ENCODE results near the gene RAD51C. TPM values are rescaled to one million over a fixed set of nuclear protein-coding genes. Genes with fewer than 3 reads are reported as not detected.
"Not testable (repeated sequence)": the region's sequence is repeated elsewhere in the genome, so short reads cannot be mapped to it uniquely, and the experiment has no call there.

The RAD51C gene
- total RNA-seq: 38.5 TPM
- long read RNA-seq, transcript RAD51C-201 (9 exons, 2,591 nt): major isoform, 25 of 39 reads
- long read RNA-seq, partial matches to known transcripts: 4 of 39 reads
- long read RNA-seq, other reads (novel, unspliced or antisense): 6 of 39 reads

DNA sequence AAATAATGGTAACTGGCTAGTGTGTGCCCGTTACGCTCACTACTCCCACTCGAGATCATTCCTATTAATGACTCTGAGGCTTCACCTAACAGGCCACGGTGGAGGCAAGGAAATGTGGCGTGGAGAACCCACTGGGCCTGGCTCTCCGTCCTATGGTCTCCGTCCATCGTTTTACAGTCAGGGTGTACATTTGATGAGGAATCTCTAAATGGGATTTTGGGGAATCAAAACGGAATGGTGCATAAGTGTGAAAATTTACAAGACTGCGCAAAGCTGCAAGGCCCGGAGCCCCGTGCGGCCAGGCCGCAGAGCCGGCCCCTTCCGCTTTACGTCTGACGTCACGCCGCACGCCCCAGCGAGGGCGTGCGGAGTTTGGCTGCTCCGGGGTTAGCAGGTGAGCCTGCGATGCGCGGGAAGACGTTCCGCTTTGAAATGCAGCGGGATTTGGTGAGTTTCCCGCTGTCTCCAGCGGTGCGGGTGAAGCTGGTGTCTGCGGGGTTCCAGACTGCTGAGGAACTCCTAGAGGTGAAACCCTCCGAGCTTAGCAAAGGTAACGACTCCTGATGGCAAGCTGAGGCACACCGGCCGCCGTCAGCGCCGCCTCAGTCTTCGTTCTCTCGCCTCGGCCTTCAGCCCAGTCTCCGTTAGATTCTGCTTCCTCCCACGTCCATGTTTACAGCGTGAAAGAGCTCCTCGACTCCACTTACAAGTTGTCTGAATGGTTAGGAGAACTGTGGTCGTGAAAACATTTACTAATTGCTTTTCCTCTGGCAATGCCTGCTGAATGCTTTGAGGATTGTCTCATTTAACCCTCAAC lies at the start of gene RAD51C:
RAD51C (plus strand) TSS at position 364 of the 817 bp plus-strand sequence; CDS start at position 406, 42 bp downstream.
- ATAC-seq (ENCODE audit: poor library complexity) (peak; percentile 100), DNase-seq (peak; percentile 92)
- intact Hi-C loops (cut with DNase I): no loop called here

- DNase-seq: no peak
Observed at GRCh38 chr17:58643147-58643546, 49.3 kb upstream of the RAD51C start.

GRCh38 chr17:58648236-58648635 lies 44.2 kb upstream of the RAD51C start:
- ATAC-seq (ENCODE audit: poor library complexity): no peak
- no peak for DNase-seq
- intact Hi-C loops (cut with DNase I): no loop called here

More at GRCh38 chr17:58643147-58643546, 49.3 kb upstream of the RAD51C start:
- intact Hi-C loops (cut with DNase I): no loop called here
- ATAC-seq (ENCODE audit: poor library complexity): no peak

- ATAC-seq (ENCODE audit: poor library complexity): peak; percentile 3
- intact Hi-C loops (cut with DNase I); DNase-seq: not testable (repeated sequence)
Observed at GRCh38 chr17:58657962-58658803, 34.2 kb upstream of the RAD51C start.

GRCh38 chr17:58658804-58659713 lies 33.3 kb upstream of the RAD51C start:
- ATAC-seq (ENCODE audit: poor library complexity) (peak; percentile 98), DNase-seq (peak; percentile 49)
- intact Hi-C loops (cut with DNase I): no loop called here

GRCh38 chr17:58659714-58660084 lies 32.7 kb upstream of the RAD51C start:
- intact Hi-C loops (cut with DNase I); DNase-seq; ATAC-seq (ENCODE audit: poor library complexity): not testable (repeated sequence)

GRCh38 chr17:58660621-58661020 lies 31.8 kb upstream of the RAD51C start:
- no peak for DNase-seq
- no peak for ATAC-seq (ENCODE audit: poor library complexity)
- intact Hi-C loops (cut with DNase I): no loop called here

GRCh38 chr17:58661499-58661898 lies 30.9 kb upstream of the RAD51C start:
- DNase-seq (no peak), ATAC-seq (ENCODE audit: poor library complexity) (no peak)
- intact Hi-C loops (cut with DNase I): no loop called here

DNA sequence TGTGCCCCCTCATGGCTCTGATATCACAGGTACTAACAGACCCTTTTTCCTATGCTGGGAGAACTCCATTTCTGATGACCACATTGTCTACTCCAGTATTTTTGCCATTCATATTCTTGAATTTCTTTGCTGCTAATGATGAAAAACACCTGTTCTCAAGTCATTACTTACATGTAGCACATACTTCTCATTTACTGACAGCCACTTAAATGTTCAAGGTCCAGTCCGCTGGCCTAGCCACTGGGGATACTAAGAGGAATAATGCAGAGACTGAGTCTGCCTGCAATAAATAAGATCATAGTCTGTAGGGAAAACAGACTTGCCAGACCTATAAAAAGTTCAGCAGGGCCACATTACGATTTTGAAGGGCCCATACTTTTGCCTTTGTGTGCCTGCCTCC lies 28.1 kb upstream of the RAD51C start:
- ATAC-seq (ENCODE audit: poor library complexity) (no peak), DNase-seq (no peak)
- intact Hi-C loops (cut with DNase I): no loop called here

DNA sequence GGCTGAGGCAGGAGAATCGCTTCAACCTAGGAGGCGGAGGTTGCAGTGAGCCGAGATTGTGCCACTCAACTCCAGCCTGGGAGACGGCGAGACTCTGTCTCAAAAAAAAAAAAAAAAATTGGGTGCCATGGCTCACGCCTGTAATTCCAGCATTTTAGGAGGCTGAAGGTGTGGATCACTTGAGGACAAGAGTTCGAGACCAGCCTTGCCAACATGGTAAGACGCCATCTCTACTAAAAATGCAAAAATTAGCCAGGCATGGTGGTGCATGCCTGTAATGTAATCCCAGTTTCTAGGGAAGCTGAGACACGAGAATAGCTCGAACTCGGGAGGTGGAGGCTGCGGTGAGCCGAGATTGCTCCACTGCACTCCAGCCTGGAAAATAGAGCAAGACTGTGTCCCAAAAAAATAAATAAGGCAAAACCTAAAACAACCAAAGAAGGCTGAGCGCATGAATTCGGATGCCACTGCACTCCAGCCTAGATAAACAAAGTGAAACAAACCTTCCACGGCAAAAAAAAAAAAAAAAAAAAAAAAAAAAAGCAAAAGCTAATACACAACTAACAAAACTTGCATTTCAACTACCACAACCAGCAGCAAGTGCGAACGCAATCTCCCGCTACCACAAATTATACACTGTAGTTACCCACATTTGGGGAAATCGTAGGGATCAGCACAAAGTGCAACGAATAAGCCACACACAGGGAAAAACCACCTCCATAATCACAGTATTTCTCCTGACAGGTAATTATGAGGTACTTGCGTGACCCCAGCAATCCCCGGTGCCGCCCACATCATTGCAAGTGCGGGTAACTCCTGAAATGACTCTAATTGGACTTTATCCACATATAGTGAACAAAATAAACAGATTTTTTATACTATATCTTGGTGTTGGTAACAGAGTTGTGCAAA lies 26.2 kb upstream of the RAD51C start:
- intact Hi-C loops (cut with DNase I): no loop called here
- ATAC-seq (ENCODE audit: poor library complexity): no peak
- no peak for DNase-seq

DNA sequence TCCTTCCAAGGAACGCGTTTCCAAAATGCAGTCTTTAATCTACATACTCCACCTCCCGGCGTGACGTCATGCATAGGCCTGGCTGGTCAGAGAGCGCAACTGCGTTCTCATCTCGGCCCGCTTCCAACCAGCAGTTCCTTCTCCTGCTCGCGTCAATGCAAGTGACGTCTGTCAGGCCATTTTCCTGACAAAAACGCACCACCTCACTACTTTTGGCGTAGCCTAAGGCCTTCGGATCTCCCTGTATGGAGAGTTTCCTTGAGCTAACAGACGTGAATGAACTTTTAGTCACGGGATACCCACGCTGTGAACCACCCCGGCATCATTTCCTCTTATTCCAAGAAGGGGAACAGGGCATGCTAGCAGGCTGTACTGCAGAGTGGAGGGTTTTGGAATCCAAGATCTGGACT lies 25.5 kb upstream of the RAD51C start:
- DNase-seq (peak; percentile 84), ATAC-seq (ENCODE audit: poor library complexity) (peak; percentile 81)
- intact Hi-C loops (cut with DNase I): no loop called here

DNA sequence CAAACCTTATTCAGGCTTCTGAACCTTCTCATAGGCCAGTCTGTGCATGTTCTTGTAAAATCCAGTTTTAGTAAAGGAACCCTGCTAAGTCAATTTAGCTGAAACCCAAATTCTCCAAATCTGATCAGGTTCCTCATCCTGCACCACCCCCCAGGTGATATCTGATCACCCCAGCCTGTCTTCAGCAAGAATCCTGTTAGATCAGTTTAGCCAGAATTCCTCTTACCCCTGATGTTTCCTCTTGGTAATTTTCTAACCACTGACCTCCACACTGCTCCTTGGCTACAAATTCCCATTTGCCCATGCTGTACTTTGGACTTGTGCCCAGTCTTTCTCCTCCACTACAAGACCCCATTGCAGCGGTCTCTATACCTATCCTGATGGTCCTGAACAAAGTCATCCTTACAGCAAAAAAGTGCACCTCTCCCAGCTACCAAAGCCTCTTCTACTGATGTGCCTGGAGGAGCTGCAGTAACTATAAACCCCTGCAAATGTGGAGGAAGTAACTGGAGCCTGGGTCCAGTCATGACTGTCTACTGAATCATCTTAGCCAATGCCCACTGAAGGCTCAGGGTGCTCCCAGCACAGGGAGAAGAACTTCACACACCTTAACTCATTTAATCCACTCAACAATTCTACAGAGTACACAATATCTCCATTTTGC lies 24.3 kb upstream of the RAD51C start:
- no peak for DNase-seq
- intact Hi-C loops (cut with DNase I): no loop called here

DNA sequence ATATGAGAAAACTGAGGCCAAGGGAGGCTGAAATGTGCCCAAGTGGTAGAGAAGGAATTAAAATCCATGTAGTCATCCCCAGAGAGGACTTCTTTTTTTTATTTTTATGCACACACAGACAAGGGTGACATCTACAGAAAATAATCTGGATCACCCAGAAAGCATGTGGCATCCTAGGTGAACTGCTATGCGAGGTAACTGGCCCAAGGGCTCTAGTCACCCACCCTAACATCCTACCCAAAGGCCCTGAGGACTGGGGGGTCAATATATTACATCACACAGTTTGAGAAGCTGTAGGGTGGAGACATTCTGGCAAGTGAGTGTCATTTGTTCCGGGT lies 23.8 kb upstream of the RAD51C start:
- ATAC-seq (ENCODE audit: poor library complexity): no peak
- intact Hi-C loops (cut with DNase I): no loop called here

More for the DNA sequence above, 24.3 kb upstream of the RAD51C start:
- ATAC-seq (ENCODE audit: poor library complexity): no peak

GRCh38 chr17:58669853-58670252 lies 22.5 kb upstream of the RAD51C start:
- ATAC-seq (ENCODE audit: poor library complexity) (no peak), DNase-seq (no peak)
- intact Hi-C loops (cut with DNase I): no loop called here

More for the DNA sequence above, 23.8 kb upstream of the RAD51C start:
- DNase-seq: no peak

- intact Hi-C loops (cut with DNase I): no loop called here
- DNase-seq (no peak), ATAC-seq (ENCODE audit: poor library complexity) (no peak)
Observed at GRCh38 chr17:58671969-58672368, 20.4 kb upstream of the RAD51C start.

DNA sequence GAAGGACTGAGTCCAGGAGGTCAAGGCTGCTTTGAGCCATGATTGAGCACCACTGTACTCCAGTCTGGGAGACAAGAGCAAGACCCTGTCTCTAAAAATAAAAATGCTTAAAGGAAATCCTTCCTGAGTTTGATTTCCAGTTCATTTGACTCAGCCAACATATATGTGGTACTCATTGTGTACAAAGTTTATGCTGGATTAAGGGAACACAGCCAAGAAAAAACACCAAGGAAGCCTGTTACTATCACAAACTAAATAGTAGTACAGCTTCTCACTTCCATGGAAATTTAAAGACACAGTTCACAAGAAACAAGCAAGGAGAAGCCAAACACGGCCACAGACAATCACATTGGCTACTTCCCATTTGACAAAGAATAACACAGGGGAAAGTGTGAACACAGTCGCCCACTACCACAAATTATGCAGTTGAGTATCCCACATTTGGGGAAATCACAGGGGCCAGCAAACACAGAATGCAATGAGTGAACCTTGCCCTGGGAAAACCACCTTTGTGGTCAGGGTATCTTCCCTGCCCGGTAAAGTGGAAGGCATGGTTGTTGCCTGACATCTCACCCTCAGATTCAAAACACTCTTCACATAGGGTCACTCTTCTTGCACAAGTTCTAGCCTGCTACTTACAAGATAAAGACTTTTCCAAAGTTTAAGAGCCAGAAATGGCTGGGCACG lies 15.1 kb upstream of the RAD51C start:
- DNase-seq (no peak), ATAC-seq (ENCODE audit: poor library complexity) (no peak)
- intact Hi-C loops (cut with DNase I): no loop called here

All from Right ventricle myocardium superior (tissue), 1 donor.